Sigmoid colon (tissue), 3 donors: ENCODE results near the gene SNX1.

Source experiments
- POLR2A ChIP-seq, 2 donors: fragments of 450-650 bp; IDR thresholded peaks; one replicate each; pipeline ENCODE4 v1.6.1; 2016; ENCODE audit warnings: antibody characterized with exemption in 2 of 2, mild to moderate bottlenecking in 2 of 2, moderate library complexity in 2 of 2
- TF ChIP-seq, protein P1 (sequence below), 4 experiments: fragments of 450-650 bp in 3 of 4; fragments of 200-600 bp in 1 of 4; IDR thresholded peaks; one replicate each; pipeline ENCODE4 v1.5.1; 2016 to 2019; ENCODE audit warnings: antibody characterized with exemption in 4 of 4, mild to moderate bottlenecking in 3 of 4, moderate library complexity in 2 of 4

DNA sequence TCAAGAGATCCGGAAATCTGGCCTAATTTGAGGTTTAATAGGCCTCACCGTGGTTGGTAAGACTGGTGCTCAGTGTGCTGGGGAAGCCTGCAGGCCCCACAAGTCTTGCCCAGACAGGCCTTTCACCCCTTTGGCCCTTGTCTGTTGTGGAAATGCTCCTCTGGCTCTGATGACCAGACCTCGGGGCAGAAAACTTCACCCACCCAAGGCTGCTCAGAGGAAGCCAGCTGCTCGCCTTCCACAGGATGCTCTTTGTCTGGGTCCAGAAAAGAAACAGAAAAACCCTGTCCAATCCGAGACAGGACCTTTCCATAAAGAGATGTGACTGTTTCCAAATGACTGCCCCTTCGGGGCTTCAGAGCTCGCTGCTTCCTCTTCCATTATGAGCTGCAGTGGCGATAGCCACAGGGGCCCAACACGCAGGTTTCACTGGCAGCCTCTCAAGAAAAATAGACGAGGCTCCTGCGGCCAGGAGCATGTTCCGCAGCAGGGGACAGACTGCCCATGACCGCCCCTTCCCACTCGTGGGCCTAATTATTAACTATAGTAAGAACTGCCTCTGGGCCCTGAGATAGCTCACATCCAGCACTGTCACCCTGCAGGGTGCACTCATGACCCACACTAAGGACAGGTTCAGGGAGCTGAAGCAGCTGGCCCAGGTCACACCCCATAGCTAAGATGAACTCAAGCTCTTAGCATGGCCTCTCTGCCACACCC is 48.9 kb downstream of the SNX1 start:
- TF ChIP-seq, protein P1, sequence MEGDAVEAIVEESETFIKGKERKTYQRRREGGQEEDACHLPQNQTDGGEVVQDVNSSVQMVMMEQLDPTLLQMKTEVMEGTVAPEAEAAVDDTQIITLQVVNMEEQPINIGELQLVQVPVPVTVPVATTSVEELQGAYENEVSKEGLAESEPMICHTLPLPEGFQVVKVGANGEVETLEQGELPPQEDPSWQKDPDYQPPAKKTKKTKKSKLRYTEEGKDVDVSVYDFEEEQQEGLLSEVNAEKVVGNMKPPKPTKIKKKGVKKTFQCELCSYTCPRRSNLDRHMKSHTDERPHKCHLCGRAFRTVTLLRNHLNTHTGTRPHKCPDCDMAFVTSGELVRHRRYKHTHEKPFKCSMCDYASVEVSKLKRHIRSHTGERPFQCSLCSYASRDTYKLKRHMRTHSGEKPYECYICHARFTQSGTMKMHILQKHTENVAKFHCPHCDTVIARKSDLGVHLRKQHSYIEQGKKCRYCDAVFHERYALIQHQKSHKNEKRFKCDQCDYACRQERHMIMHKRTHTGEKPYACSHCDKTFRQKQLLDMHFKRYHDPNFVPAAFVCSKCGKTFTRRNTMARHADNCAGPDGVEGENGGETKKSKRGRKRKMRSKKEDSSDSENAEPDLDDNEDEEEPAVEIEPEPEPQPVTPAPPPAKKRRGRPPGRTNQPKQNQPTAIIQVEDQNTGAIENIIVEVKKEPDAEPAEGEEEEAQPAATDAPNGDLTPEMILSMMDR (IDR thresholded peaks at IDR 0.05): no peak
- no peak for TF ChIP-seq POLR2A (IDR thresholded peaks at IDR 0.05)
